Activated CD4-positive, alpha-beta T cell treated with anti-CD3 and anti-CD28 coated beads, Interleukin-2, amount 50 U/mL, for 1 hour (primary cell): Measurements from ENCODE around the gene PDGFB.
A peak's percentile ranks its signal among the peaks of the same experiment; 100 is the strongest.

Source experiments
- DNase-seq: peaks from one replicate; pipeline ENCODE4 v3.0.0-alpha.2; 2020

PDGFB gene

DNA sequence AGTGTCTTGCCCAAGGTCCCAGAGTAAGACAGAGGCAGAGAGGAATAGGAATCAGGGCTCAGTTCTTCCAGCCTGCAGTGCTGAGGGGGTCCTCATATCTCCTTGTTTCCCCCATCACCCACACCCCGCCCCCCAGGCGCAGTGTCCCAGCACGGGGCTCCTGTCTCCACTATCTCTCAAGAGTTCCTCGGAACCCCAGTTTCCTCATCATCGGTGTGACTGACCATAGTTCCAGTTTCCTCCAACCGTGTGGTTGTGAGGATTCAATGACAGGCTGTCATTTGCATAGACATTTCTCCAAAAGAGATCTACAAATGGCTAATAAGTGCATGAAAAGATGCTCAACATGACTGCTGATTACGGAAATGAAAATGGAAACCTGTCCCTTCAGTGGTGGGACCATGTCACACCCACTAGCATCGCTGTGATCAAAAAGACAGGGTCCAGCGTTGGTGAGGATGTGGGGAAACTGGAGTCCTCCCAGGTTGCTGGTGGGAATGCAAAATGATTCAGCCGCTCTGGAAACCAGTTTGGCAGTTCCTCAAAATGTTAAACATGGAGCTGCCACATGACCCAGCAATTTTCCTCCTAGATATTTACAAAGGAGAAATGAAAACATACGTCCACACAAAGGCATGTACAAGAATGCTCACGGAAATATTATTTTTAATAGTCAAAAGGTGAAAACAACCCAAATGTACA lies 31.8 kb upstream of the PDGFB start:
- DNase-seq: no peak

DNA sequence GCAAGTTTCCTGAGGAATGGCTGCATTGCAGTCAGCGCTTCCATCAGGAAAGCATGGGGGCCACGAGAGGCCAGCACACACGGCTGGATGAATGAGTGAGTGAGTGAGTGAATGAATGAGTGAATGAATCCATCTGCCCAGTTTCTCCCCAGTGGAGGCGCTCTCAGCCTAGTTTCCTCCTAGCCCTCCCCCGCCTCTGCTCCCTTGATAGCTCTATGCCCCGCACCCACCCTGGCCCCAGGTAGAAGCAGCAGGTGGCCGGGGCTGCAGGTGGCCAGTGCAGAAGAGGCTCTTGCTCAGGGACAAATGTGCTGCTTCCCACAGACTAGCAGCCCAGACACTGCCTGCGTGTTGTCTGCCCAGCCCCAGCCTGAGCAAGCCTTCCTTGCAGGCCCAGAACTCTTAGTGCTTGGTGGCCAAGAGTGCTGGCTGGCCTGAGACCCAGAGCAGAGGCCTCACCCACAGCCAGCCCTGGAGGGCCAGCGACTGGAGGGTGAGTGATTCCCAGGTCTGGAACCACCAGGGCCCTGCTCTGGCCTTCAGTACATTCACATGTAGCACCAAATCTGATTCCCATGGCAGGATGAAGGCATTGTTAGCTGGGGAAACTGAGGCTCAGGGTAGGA lies 31.1 kb upstream of the PDGFB start:
- DNase-seq: no peak

DNA sequence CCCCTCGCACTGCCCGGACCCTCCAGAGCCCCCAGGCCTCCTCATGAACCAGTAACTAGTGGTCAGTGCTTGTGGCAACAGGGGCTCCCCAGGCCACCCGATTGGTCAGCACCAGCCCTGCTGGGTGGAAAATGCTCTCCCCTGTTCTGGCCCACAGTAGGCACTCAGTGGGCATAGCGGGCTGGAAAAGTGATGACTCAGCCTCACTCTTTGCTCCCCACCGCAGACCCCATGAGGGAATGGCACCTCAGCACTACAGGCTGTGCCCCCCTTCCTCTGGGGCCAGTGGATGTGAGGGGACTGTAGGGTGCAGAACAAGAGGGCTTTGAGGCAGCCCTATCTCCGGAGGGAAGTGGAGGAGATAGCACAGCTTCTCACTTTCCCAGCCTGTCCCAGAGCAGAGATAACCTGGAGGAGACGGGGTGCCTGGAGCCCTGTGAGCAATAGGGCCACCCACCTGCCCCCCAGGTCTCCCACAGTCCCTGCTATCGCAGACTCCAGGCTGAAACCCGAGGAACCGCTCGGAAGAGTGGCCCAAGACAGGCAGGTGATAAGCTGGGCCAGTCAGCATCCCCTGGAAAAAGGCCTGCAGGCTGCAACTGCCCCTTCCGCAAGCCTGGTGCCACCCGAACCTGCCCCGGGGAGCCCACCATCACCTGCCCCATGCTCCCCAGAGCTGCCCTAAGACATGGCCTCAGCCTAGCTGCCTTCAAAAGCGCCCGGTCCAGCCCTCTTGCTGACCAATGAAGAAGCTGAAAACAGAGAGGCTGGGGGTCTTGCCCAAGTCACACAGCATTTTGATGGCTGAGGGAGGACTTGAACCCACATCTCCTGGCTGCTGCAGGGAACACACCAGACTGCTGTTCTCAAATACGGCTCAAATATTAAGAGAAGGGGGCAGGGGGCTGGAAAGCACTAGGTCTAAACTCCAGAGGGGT lies 29.4 kb upstream of the PDGFB start:
- no peak for DNase-seq

DNA sequence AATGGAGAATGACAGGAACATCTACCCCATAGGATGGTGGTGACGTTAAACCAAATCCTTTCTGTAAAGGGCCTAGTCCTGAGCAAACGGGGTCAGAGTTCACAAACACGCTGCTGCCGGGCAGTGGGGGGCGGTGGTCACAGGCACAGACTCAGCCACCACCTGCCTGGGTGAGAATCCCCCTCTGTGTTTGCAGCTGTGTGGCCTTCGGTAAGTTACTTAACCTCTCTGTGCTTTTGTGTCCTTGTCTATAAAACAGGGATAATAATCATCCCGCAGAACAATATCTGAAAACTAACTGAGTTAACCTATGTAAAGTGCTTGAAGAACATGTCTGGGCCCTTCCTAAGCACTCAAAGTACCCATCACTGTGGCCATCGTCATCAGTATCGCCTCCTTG lies 26.0 kb upstream of the PDGFB start:
- DNase-seq: no peak

GRCh38 chr22:39270280-39270679 lies 25.5 kb upstream of the PDGFB start:
- no peak for DNase-seq

GRCh38 chr22:39269095-39269790 lies 24.5 kb upstream of the PDGFB start:
- DNase-seq: no peak

GRCh38 chr22:39268645-39269044 lies 23.9 kb upstream of the PDGFB start:
- DNase-seq: no peak

- no peak for DNase-seq
Measured at GRCh38 chr22:39267974-39268373, 23.2 kb upstream of the PDGFB start.

DNA sequence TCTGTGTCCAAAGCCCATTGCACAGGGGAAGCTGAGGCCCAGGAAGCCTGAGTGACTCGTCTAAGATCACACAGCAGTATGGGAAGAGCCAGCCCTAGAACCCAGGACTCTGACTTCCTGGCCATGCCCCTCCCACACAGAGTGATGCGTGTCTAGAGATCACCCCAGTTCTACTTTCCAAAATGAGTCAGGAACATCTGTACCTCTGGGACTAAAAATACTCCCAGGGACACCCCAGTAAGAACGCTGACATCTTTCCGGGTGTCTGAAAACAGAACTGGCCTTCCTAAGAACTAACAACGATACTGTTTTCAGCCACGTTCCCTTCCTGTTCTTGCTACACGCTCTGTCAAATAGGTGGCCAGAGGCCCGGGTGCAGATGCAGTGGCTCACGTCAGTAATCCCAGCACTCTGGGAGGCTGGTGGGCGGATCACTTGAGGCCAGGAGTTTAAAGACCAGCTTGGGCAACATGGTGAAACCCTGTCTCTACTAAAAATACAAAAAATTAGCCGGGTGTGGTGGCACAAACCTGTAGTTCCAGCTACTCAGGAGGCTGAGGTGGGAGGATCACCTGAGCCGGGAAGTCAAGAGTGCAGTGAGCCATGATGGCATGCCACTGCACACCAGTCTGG lies 21.7 kb upstream of the PDGFB start:
- no peak for DNase-seq

GRCh38 chr22:39265143-39265886 lies 20.5 kb upstream of the PDGFB start:
- DNase-seq: no peak

- DNase-seq: no peak
Measured at GRCh38 chr22:39264349-39265038, 19.7 kb upstream of the PDGFB start.

- no peak for DNase-seq
Measured at GRCh38 chr22:39263626-39264348, 19.0 kb upstream of the PDGFB start.

- no peak for DNase-seq
Measured at GRCh38 chr22:39259666-39260065, 14.9 kb upstream of the PDGFB start.

DNA sequence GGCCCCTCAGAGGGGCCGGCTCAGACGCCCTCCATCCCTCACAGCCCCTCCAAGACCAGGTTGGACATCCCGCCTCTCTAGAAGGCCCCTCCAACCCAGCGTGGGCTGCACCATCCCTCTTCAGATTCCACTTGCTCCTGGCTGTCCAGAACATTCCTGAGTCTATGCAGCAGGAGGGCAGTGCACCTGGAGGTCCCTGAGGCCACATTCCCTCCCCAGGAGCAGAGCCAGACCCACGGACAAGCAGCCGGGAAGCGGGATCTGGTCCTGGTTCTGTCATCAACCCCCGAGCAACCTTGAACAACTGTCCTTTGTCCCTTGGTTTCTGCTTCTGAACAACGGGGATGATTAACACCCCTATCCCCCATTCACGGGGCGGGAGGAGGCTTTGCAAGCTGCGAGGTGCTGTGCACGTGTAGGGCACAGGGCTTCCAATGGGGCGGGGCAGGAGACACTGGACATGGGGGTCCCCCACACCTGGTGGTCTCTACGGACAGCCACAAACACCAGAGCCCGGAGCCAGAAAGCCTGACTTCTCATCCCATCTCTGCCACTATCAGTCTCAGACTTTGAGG lies 13.2 kb upstream of the PDGFB start:
- DNase-seq: no peak

GRCh38 chr22:39256979-39257378 lies 12.2 kb upstream of the PDGFB start:
- no peak for DNase-seq

GRCh38 chr22:39256186-39256552 lies 11.4 kb upstream of the PDGFB start:
- no peak for DNase-seq

- DNase-seq: no peak
Measured at GRCh38 chr22:39255449-39256185, 10.8 kb upstream of the PDGFB start.

DNA sequence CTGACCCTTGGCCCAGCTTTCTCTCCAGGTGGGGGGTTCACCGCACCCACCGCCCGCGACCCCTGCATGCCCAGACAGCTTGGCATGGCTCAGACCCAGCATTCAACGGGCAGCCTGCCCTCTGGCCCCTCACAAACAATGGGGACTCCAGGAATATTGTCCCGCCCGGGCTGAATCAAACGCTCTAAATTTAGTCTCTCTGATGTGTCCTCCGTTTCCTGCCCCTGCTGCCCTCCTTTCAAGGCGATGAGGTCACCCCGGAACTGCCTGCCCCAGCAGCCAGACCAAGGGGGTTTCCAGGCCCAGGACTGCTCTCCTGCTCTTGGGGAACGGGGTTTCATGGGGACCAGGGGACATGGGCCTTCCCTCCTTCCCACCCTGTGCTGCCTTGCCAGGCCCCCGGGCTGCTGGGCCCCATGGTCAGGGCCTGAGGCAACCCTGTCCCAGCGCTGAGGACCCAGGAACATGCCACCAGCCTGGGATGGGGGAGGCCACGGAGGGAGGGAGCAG lies 10.1 kb upstream of the PDGFB start:
- DNase-seq: peak; percentile 32

GRCh38 chr22:39254122-39254521 lies 9.3 kb upstream of the PDGFB start:
- no peak for DNase-seq
